DOHH2 (cell line): ENCODE data around the gene FEV.

Experiments used
- H3F3A ChIP-seq: fragments of 200-600 bp; sonication (generic), shearing (Covaris generic); 2 replicates; pipeline ENCODE4 v1.6.0; 2016; ENCODE audit warnings: antibody characterized with exemption, mild to moderate bottlenecking; ENCODE audit not compliant: control insufficient read depth, insufficient read depth
- H3K27ac ChIP-seq: fragments of 200-600 bp; sonication (generic); 2 replicates; pipeline ENCODE4 v1.5.1; 2014; ENCODE audit warnings: low read depth, mild to moderate bottlenecking, low read length, moderate library complexity
- H3K27me3 ChIP-seq: fragments of 200-600 bp; sonication (generic); 2 replicates; pipeline ENCODE4 v1.6.1; 2014; ENCODE audit warnings: mild to moderate bottlenecking, low read length, mixed read lengths; ENCODE audit not compliant: control insufficient read depth
- H3K36me3 ChIP-seq: fragments of 200-600 bp; sonication (generic); 2 replicates; pipeline ENCODE4 v1.6.1; 2014; ENCODE audit warnings: mild to moderate bottlenecking, low read length, moderate library complexity, mixed read lengths; ENCODE audit not compliant: control insufficient read depth
- H3K4me1 ChIP-seq: fragments of 200-600 bp; sonication (generic); 2 replicates; pipeline ENCODE4 v1.6.1; 2014; ENCODE audit warnings: mild to moderate bottlenecking, low read length, mixed read lengths; ENCODE audit not compliant: control insufficient read depth
- H3K4me2 ChIP-seq: fragments of 200-600 bp; sonication (generic); 2 replicates; pipeline ENCODE4 v1.6.0; 2014; ENCODE audit warnings: mild to moderate bottlenecking, low read length, moderate library complexity
- H3K4me3 ChIP-seq: fragments of 200-600 bp; sonication (generic); 2 replicates; pipeline ENCODE4 v1.5.1; 2014; ENCODE audit warnings: mild to moderate bottlenecking, low read length, mixed read lengths
- H3K79me2 ChIP-seq: fragments of 200-600 bp; sonication (generic); 2 replicates; pipeline ENCODE4 v1.6.1; 2014; ENCODE audit warnings: mild to moderate bottlenecking, low read length, mixed read lengths; ENCODE audit not compliant: control insufficient read depth
- H3K9me2 ChIP-seq: fragments of 200-600 bp; sonication (generic); replicated peaks from 2 replicates; pipeline ENCODE4 v1.6.1; 2014; ENCODE audit warnings: mild to moderate bottlenecking, low read length, mixed read lengths; ENCODE audit not compliant: control insufficient read depth
- H3K9me3 ChIP-seq: fragments of 200-600 bp; sonication (generic); 2 replicates; pipeline ENCODE4 v1.6.1; 2014; ENCODE audit warnings: antibody characterized with exemption, low read length, mixed read lengths; ENCODE audit not compliant: control insufficient read depth, insufficient read depth
- H4K20me1 ChIP-seq: fragments of 200-600 bp; sonication (generic); 2 replicates; pipeline ENCODE4 v1.6.0; 2014; ENCODE audit warnings: low read depth, mild to moderate bottlenecking, antibody characterized with exemption, low read length, moderate library complexity; ENCODE audit not compliant: control insufficient read depth, insufficient read depth
- EZH2phosphoT487 ChIP-seq: fragments of 200-600 bp; sonication (generic); IDR thresholded peaks from 2 replicates; pipeline ENCODE4 v1.6.1; 2017; ENCODE audit warnings: borderline replicate concordance, mild to moderate bottlenecking, antibody characterized with exemption, low read length, moderate library complexity, mixed read lengths
- TF ChIP-seq, protein P1 (sequence below): fragments of 200-600 bp; sonication (generic); IDR thresholded peaks from one replicate; pipeline ENCODE4 v1.5.1; 2014; ENCODE audit warnings: antibody characterized with exemption, mild to moderate bottlenecking, low read depth, low read length; ENCODE audit not compliant: poor library complexity, severe bottlenecking

The FEV gene

DNA sequence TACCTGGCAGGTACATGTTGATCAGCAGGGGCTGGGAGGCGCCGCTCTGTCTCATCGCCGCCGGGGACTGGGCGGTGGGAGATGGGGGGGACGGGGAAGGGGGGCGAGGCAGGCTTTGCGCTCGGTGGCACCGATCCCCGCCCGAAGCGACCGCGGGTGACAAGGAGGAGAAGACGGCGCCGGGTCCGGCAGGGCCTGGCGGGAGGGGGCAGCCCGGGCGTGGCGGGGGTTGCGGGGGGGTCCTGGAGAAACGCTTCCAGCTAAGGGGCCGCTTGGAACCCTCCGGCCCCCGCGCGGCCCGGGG lies at the start of gene FEV:
Gene FEV (minus strand): TSS at position 164 of the 304 bp plus-strand sequence. CDS start 109 bp downstream, at position 55.
- Histone ChIP-seq H3K27ac (no peak within 1 kb of the TSS), H3K4me3 (no peak within 1 kb of the TSS), H3F3A (no peaks in the 10 kb centered on the region), H3K27me3 (peaks cover 78% of the 10 kb centered on the region), H3K79me2 (no peaks in the 10 kb centered on the region), H3K4me2 (no peak within 1 kb of the TSS), H3K4me1 (peaks cover 17% of the 10 kb centered on the region), H3K36me3 (no peaks in the 10 kb centered on the region), H4K20me1 (no peaks in the 10 kb centered on the region), H3K9me2 (no peaks in the 10 kb centered on the region), H3K9me3 (no peaks in the 10 kb centered on the region)
- TF ChIP-seq, protein P1, sequence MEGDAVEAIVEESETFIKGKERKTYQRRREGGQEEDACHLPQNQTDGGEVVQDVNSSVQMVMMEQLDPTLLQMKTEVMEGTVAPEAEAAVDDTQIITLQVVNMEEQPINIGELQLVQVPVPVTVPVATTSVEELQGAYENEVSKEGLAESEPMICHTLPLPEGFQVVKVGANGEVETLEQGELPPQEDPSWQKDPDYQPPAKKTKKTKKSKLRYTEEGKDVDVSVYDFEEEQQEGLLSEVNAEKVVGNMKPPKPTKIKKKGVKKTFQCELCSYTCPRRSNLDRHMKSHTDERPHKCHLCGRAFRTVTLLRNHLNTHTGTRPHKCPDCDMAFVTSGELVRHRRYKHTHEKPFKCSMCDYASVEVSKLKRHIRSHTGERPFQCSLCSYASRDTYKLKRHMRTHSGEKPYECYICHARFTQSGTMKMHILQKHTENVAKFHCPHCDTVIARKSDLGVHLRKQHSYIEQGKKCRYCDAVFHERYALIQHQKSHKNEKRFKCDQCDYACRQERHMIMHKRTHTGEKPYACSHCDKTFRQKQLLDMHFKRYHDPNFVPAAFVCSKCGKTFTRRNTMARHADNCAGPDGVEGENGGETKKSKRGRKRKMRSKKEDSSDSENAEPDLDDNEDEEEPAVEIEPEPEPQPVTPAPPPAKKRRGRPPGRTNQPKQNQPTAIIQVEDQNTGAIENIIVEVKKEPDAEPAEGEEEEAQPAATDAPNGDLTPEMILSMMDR = no peak
- TF ChIP-seq EZH2phosphoT487 = no peak

GRCh38 chr2:219032051-219032745 lies 47.2 kb upstream of the FEV start:
- Histone ChIP-seq H4K20me1 (no peaks in the 10 kb centered on the region), H3F3A (no peaks in the 10 kb centered on the region), H3K4me1 (no peaks in the 10 kb centered on the region), H3K79me2 (no peaks in the 10 kb centered on the region), H3K27me3 (peaks cover 16% of the 10 kb centered on the region), H3K9me3 (no peaks in the 10 kb centered on the region), H3K4me2 (no peak overlapping the region), H3K4me3 (no peak overlapping the region), H3K36me3 (no peaks in the 10 kb centered on the region), H3K27ac (no peak overlapping the region), H3K9me2 (no peaks in the 10 kb centered on the region)
- TF ChIP-seq, protein P1 = no peak
- no peak for TF ChIP-seq EZH2phosphoT487

DNA sequence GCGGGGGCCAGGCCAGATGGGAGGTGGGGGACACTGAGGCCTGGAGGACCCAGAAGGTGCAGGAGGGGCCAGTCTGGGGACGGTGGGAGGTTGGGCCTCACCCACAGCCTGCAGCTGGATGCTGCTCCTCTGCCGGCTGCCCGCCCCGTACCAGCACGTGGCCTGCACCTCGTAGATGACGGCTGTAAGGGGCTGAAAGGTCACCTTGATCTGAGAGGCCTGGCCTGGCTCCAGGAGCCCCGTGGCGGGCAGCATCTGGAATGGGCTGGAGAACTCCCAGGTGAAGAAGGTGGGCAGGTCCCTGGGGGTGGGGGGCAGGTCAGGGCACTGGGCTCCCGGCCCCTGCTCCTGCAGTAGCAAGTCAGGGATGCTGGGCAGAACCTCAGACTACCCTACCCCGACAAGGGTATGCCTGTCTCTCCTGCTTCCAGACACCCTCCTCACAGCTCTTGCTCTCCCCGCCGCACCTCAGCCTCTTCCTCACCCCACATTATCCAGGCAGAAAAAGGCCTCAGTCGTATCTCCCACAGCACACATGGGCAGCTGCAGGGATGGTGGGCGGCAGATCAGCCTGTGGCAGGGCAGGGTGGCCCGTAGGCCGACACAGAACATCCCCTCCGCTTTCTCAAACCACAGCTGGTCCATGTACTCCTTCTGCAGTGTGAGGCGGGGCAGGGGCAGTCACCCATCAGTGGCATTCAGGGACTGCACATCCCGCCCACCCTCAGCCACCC lies 46.2 kb upstream of the FEV start:
- Histone ChIP-seq H3K9me3 (no peaks in the 10 kb centered on the region), H3F3A (no peaks in the 10 kb centered on the region), H3K27me3 (peaks cover 16% of the 10 kb centered on the region), H3K4me2 (no peak overlapping the region), H3K79me2 (no peaks in the 10 kb centered on the region), H4K20me1 (no peaks in the 10 kb centered on the region), H3K27ac (no peak overlapping the region), H3K36me3 (no peaks in the 10 kb centered on the region), H3K4me1 (no peaks in the 10 kb centered on the region), H3K9me2 (no peaks in the 10 kb centered on the region), H3K4me3 (no peak overlapping the region)
- TF ChIP-seq EZH2phosphoT487 = no peak
- TF ChIP-seq, protein P1 = no peak
